Neural progenitor cell (in vitro differentiated cells): ENCODE data around the gene PAPPA2. TPM values are rescaled to one million over a fixed set of nuclear protein-coding genes. Genes with fewer than 3 reads are reported as not detected.

Experiments used
- DNase-seq: peaks from one replicate; pipeline ENCODE4 v3.0.0-alpha.2; 2016; ENCODE audit warnings: low spot score
- H2AFZ ChIP-seq: fragments of 200-600 bp; sonication (generic); replicated peaks from 2 replicates; pipeline ENCODE4 v1.6.1; 2016; ENCODE audit warnings: antibody characterized with exemption
- H3F3A ChIP-seq: fragments of 200-600 bp; sonication (generic); 2 replicates; pipeline ENCODE4 v1.6.1; 2016; ENCODE audit warnings: antibody characterized with exemption, low read depth
- H3K27ac ChIP-seq: fragments of 200-600 bp; sonication (generic); 2 replicates; pipeline ENCODE4 v1.5.1; 2016; ENCODE audit warnings: mild to moderate bottlenecking
- H3K27me3 ChIP-seq: fragments of 200-600 bp; sonication (generic); 2 replicates; pipeline ENCODE4 v1.6.1; 2016; ENCODE audit warnings: mild to moderate bottlenecking, moderate library complexity
- H3K36me3 ChIP-seq: fragments of 200-600 bp; sonication (generic); 2 replicates; pipeline ENCODE4 v1.5.1; 2016
- H3K4me1 ChIP-seq: fragments of 200-600 bp; sonication (generic); 2 replicates; pipeline ENCODE4 v1.6.1; 2016; ENCODE audit warnings: mixed run types
- H3K4me2 ChIP-seq: fragments of 200-600 bp; sonication (generic); 2 replicates; pipeline ENCODE4 v1.6.1; 2016
- H3K4me3 ChIP-seq: fragments of 200-600 bp; sonication (generic); 2 replicates; pipeline ENCODE4 v1.5.1; 2016
- H3K79me2 ChIP-seq: fragments of 200-600 bp; sonication (generic); 2 replicates; pipeline ENCODE4 v1.6.1; 2016; ENCODE audit warnings: low read depth
- H3K9ac ChIP-seq: fragments of 200-600 bp; sonication (generic); 2 replicates; pipeline ENCODE4 v1.6.1; 2016
- H3K9me3 ChIP-seq: fragments of 200-600 bp; sonication (generic); 2 replicates; pipeline ENCODE4 v1.5.1; 2016; ENCODE audit warnings: low read depth
- H4K20me1 ChIP-seq: fragments of 200-600 bp; sonication (generic); 2 replicates; pipeline ENCODE4 v1.6.1; 2016; ENCODE audit warnings: low read depth
- H3K27ac Mint-ChIP-seq: 3 replicates; pipeline ENCODE4 v1.8.0; 2021; ENCODE audit warnings: mixed read lengths
- H3K27me3 Mint-ChIP-seq: 2 replicates; pipeline ENCODE4 v1.8.0; 2022; ENCODE audit warnings: low read depth, mild to moderate bottlenecking, inconsistent platforms, moderate library complexity, mixed read lengths; ENCODE audit not compliant: insufficient read depth
- H3K36me3 Mint-ChIP-seq: 3 replicates; pipeline ENCODE4 v1.8.0; 2021; ENCODE audit warnings: mixed read lengths
- H3K4me1 Mint-ChIP-seq: 3 replicates; pipeline ENCODE4 v1.8.0; 2021; ENCODE audit warnings: mixed read lengths
- H3K4me3 Mint-ChIP-seq: 3 replicates; pipeline ENCODE4 v1.8.0; 2021; ENCODE audit warnings: mild to moderate bottlenecking, moderate library complexity, mixed read lengths
- H3K9me3 Mint-ChIP-seq: 3 replicates; pipeline ENCODE4 v1.8.0; 2020; ENCODE audit warnings: mixed read lengths
- CTCF ChIP-seq: fragments of 200-600 bp; sonication (generic); IDR thresholded peaks from 2 replicates; pipeline ENCODE4 v1.5.1; 2017; ENCODE audit warnings: antibody characterized with exemption, mild to moderate bottlenecking
- EZH2 ChIP-seq: fragments of 200-600 bp; sonication (generic); IDR thresholded peaks from 2 replicates; pipeline ENCODE4 v1.6.1; 2017; ENCODE audit warnings: antibody characterized with exemption, mild to moderate bottlenecking, moderate library complexity
- EZH2phosphoT487 ChIP-seq: fragments of 200-600 bp; sonication (generic); IDR thresholded peaks from 2 replicates; pipeline ENCODE4 v1.6.1; 2017; ENCODE audit warnings: antibody characterized with exemption
- total RNA-seq: library from RNA; depleted of rRNA; stranded (reverse); fragments of >200 nt; gene quantifications from 2 replicates; pipeline ENCODE4 v1.2.3, GENCODE V29; 2015; ENCODE audit warnings: low replicate concordance

The PAPPA2 gene
- total RNA-seq, 1 donor from 2014 or later = 0.17 TPM

- H3K9me3 Mint-ChIP-seq = no peaks in the 10 kb centered on the region
- H3K27me3 Mint-ChIP-seq = peaks cover 4% of the 10 kb centered on the region
- TF ChIP-seq EZH2 (no peak), CTCF (no peak), EZH2phosphoT487 (no peak)
Measured at GRCh38 chr1:176604461-176604860, 141.5 kb downstream of the PAPPA2 start.

GRCh38 chr1:176605176-176605575 is 142.2 kb downstream of the PAPPA2 start:
- H3K4me3 ChIP-seq = no peak overlapping the region
- H3K9me3 ChIP-seq = no peaks in the 10 kb centered on the region
- no peaks in the 10 kb centered on the region for H3K4me1 ChIP-seq
- no peaks in the 10 kb centered on the region for H3K79me2 ChIP-seq
- peaks cover 11% of the 10 kb centered on the region for H3K4me1 Mint-ChIP-seq
- no peaks in the 10 kb centered on the region for H3K9me3 Mint-ChIP-seq
- TF ChIP-seq CTCF = no peak
- no peak overlapping the region for H3K9ac ChIP-seq
- no peaks in the 10 kb centered on the region for H3K27me3 ChIP-seq
- peaks cover 4% of the 10 kb centered on the region for H3K27me3 Mint-ChIP-seq
- no peak overlapping the region for H3K27ac ChIP-seq
- H2AFZ ChIP-seq = no peak overlapping the region
- H3F3A ChIP-seq = no peaks in the 10 kb centered on the region
- no peaks in the 10 kb centered on the region for H3K36me3 ChIP-seq
- H3K27ac Mint-ChIP-seq = no peak overlapping the region
- H3K4me3 Mint-ChIP-seq = no peak overlapping the region
- H3K4me2 ChIP-seq = no peak overlapping the region
- no peaks in the 10 kb centered on the region for H4K20me1 ChIP-seq
- no peak for DNase-seq
- H3K36me3 Mint-ChIP-seq = no peaks in the 10 kb centered on the region

More at GRCh38 chr1:176604461-176604860, 141.5 kb downstream of the PAPPA2 start:
- no peaks in the 10 kb centered on the region for H3K79me2 ChIP-seq
- no peak overlapping the region for H3K4me2 ChIP-seq
- no peaks in the 10 kb centered on the region for H3K9me3 ChIP-seq
- H4K20me1 ChIP-seq = no peaks in the 10 kb centered on the region
- Mint-ChIP-seq H3K4me1 (peaks cover 11% of the 10 kb centered on the region), H3K27ac (no peak overlapping the region), H3K36me3 (no peaks in the 10 kb centered on the region), H3K4me3 (no peak overlapping the region)
- no peak overlapping the region for H3K9ac ChIP-seq
- H3F3A ChIP-seq = no peaks in the 10 kb centered on the region
- no peak for DNase-seq
- H3K36me3 ChIP-seq = no peaks in the 10 kb centered on the region
- no peak overlapping the region for H3K27ac ChIP-seq
- no peak overlapping the region for H3K4me3 ChIP-seq
- H3K4me1 ChIP-seq = no peaks in the 10 kb centered on the region
- H3K27me3 ChIP-seq = no peaks in the 10 kb centered on the region
- H2AFZ ChIP-seq = no peak overlapping the region

GRCh38 chr1:176609556-176610408 is 146.8 kb downstream of the PAPPA2 start:
- H3K9ac ChIP-seq = no peak overlapping the region
- DNase-seq = no peak
- no peaks in the 10 kb centered on the region for H3F3A ChIP-seq
- no peaks in the 10 kb centered on the region for H3K27me3 ChIP-seq
- no peaks in the 10 kb centered on the region for H4K20me1 ChIP-seq
- no peaks in the 10 kb centered on the region for H3K36me3 ChIP-seq
- H3K9me3 ChIP-seq = no peaks in the 10 kb centered on the region
- no peaks in the 10 kb centered on the region for H3K4me1 ChIP-seq
- no peak overlapping the region for H3K4me3 Mint-ChIP-seq
- no peaks in the 10 kb centered on the region for H3K79me2 ChIP-seq
- H3K27ac Mint-ChIP-seq = no peak overlapping the region
- no peaks in the 10 kb centered on the region for H3K27me3 Mint-ChIP-seq
- no peaks in the 10 kb centered on the region for H3K36me3 Mint-ChIP-seq
- H3K4me1 Mint-ChIP-seq = no peaks in the 10 kb centered on the region
- TF ChIP-seq EZH2 = no peak
- no peak overlapping the region for H3K27ac ChIP-seq
- H3K4me2 ChIP-seq = no peak overlapping the region
- H3K9me3 Mint-ChIP-seq = no peaks in the 10 kb centered on the region
- no peak overlapping the region for H3K4me3 ChIP-seq
- no peak overlapping the region for H2AFZ ChIP-seq

- H3K36me3 Mint-ChIP-seq = no peaks in the 10 kb centered on the region
- H3K27me3 Mint-ChIP-seq = no peaks in the 10 kb centered on the region
Measured at GRCh38 chr1:176612791-176613190, 149.8 kb downstream of the PAPPA2 start.

More at GRCh38 chr1:176612791-176613190, 149.8 kb downstream of the PAPPA2 start:
- Mint-ChIP-seq H3K9me3 (no peaks in the 10 kb centered on the region), H3K27ac (no peak overlapping the region), H3K4me3 (no peak overlapping the region), H3K4me1 (no peaks in the 10 kb centered on the region)
- Histone ChIP-seq H3K27me3 (no peaks in the 10 kb centered on the region), H3K36me3 (no peaks in the 10 kb centered on the region), H2AFZ (no peak overlapping the region), H3F3A (no peaks in the 10 kb centered on the region), H4K20me1 (no peaks in the 10 kb centered on the region), H3K4me3 (no peak overlapping the region), H3K4me1 (no peaks in the 10 kb centered on the region), H3K79me2 (no peaks in the 10 kb centered on the region), H3K4me2 (no peak overlapping the region), H3K9ac (no peak overlapping the region), H3K9me3 (no peaks in the 10 kb centered on the region), H3K27ac (no peak overlapping the region)
- no peak for DNase-seq
- TF ChIP-seq CTCF (no peak), EZH2phosphoT487 (no peak), EZH2 (no peak)
